Measurements from ENCODE around the gene BCAR3. TPM values are rescaled to one million over a fixed set of nuclear protein-coding genes. Genes with fewer than 3 reads are reported as not detected.

Gene BCAR3
- total RNA-seq, 1 experiment from 2014 or later = 33.9 TPM

DNA sequence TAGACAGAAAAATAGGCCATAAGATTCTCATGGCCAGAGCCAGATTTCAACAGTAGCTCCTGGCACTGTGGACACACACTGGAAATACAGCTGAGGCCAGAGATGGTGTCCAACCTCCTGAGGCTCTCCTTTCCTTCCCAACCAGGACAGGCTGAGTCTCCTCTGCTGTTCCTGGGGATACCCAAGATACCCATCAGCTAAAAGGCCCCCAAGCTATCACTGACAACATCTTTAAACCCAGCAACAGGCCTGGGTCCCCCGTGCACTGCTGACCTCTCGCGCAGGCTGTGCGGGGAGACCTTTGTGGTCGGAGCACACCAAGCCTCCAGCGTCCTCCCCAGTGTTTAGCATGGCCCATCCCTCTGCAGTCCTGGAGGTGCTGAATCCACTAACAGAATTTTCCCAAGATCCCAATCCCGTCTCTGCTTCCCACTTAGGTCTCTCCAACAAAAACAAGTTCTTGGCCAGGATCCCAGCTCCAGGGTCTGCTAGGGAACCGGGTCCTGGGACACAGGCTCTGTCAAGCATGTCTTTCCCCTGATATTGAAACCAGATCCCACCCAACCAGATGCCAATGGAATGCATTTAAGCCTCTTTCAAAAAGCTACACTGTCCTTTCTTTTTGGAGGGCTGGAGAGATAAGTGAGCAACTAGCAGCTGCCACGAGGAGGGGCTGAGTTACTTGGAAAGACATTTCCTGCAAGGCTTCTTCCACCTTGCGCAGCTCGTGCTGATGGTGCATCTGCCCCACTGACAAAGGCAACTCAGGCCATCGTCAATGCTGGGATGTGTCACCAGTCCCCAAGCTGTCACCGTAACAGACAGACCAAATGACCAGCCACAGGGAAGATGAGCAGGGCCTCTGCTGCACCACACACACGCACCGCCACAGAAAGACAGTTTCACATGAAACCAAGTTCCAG is 73.2 kb downstream of the BCAR3 start:
- H3K4me1 ChIP-seq (ENCODE audit: control insufficient read depth, insufficient read depth, low read length) = peaks cover 43% of the 10 kb centered on the region
- in situ Hi-C loops (cut with HindIII; ENCODE audit: low pct_unique_long_range_greater_than_20kb, low sequenced_read_pairs) = no loop called here
- H3K27me3 ChIP-seq (ENCODE audit: control insufficient read depth, insufficient read depth, low read length) = no peaks in the 10 kb centered on the region
- no peaks in the 10 kb centered on the region for H3K36me3 ChIP-seq (ENCODE audit: control insufficient read depth, insufficient read depth, low read length)
- no peaks in the 10 kb centered on the region for H3K9me3 ChIP-seq (ENCODE audit: control insufficient read depth, insufficient read depth, low read depth, low read length)
- DNase-seq (ENCODE audit: low read depth, low spot score) = no peak
- no TSS peak for BruUV-seq (replicated peaks)
- CTCF ChIA-PET = no interaction called here
- no peak for TF ChIP-seq SIN3A (IDR thresholded peaks at IDR 0.05; ENCODE audit: borderline replicate concordance, insufficient read depth, low read depth, low read length)
- TF ChIP-seq, protein P1, sequence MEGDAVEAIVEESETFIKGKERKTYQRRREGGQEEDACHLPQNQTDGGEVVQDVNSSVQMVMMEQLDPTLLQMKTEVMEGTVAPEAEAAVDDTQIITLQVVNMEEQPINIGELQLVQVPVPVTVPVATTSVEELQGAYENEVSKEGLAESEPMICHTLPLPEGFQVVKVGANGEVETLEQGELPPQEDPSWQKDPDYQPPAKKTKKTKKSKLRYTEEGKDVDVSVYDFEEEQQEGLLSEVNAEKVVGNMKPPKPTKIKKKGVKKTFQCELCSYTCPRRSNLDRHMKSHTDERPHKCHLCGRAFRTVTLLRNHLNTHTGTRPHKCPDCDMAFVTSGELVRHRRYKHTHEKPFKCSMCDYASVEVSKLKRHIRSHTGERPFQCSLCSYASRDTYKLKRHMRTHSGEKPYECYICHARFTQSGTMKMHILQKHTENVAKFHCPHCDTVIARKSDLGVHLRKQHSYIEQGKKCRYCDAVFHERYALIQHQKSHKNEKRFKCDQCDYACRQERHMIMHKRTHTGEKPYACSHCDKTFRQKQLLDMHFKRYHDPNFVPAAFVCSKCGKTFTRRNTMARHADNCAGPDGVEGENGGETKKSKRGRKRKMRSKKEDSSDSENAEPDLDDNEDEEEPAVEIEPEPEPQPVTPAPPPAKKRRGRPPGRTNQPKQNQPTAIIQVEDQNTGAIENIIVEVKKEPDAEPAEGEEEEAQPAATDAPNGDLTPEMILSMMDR (IDR thresholded peaks at IDR 0.05) = no peak
- TF ChIP-seq TCF7L2 (IDR thresholded peaks at IDR 0.05; ENCODE audit: low read depth, low read length) = no peak
- TF ChIP-seq POLR2AphosphoS5 (IDR thresholded peaks at IDR 0.05; ENCODE audit: low read depth, low read length) = no peak
- TF ChIP-seq, protein P2, sequence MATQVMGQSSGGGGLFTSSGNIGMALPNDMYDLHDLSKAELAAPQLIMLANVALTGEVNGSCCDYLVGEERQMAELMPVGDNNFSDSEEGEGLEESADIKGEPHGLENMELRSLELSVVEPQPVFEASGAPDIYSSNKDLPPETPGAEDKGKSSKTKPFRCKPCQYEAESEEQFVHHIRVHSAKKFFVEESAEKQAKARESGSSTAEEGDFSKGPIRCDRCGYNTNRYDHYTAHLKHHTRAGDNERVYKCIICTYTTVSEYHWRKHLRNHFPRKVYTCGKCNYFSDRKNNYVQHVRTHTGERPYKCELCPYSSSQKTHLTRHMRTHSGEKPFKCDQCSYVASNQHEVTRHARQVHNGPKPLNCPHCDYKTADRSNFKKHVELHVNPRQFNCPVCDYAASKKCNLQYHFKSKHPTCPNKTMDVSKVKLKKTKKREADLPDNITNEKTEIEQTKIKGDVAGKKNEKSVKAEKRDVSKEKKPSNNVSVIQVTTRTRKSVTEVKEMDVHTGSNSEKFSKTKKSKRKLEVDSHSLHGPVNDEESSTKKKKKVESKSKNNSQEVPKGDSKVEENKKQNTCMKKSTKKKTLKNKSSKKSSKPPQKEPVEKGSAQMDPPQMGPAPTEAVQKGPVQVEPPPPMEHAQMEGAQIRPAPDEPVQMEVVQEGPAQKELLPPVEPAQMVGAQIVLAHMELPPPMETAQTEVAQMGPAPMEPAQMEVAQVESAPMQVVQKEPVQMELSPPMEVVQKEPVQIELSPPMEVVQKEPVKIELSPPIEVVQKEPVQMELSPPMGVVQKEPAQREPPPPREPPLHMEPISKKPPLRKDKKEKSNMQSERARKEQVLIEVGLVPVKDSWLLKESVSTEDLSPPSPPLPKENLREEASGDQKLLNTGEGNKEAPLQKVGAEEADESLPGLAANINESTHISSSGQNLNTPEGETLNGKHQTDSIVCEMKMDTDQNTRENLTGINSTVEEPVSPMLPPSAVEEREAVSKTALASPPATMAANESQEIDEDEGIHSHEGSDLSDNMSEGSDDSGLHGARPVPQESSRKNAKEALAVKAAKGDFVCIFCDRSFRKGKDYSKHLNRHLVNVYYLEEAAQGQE (IDR thresholded peaks at IDR 0.05; ENCODE audit: insufficient read depth in 1 of 2, low read depth in 2 of 2, low read length in 1 of 2) = no peak
- intact Hi-C loops (cut with micrococcal nuclease; ENCODE audit: unreplicated experiment) = no loop called here
- no peak overlapping the region for H3K4me3 ChIP-seq (ENCODE audit: low read depth in 2 of 2, low read length in 2 of 2)
- POLR2A ChIA-PET = no interaction called here
- ATAC-seq = no peak; the same call in 1 of the 2 replicates
- H3K27ac ChIP-seq (ENCODE audit: low read length) = peak overlapping the region; percentile 17; the same call in 1 of the 2 replicates

DNA sequence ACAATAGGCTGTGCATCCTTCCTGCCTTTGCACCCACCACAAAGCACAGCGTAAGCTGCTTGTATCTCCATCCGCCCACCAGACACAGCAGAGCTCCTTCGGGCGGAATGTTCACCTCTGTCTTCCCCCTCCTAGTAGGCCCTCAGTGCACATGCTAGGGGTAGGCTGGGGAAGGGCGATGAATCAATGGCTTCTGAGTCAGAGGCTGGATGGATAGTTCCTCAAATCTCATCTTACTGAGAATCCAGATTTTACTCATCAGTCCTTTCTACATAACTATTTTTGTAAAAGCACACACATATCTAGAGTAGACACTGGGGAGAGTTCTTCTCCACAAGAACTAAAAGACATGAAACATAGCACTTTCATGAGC is 73.8 kb downstream of the BCAR3 start:
- BruUV-seq (replicated peaks) = no TSS peak

More for the DNA sequence above, 73.8 kb downstream of the BCAR3 start:
- CTCF ChIA-PET = no interaction called here
- intact Hi-C loops (cut with micrococcal nuclease; ENCODE audit: unreplicated experiment) (no loop called here), in situ Hi-C loops (cut with HindIII; ENCODE audit: low pct_unique_long_range_greater_than_20kb, low sequenced_read_pairs) (no loop called here)
- Histone ChIP-seq H3K4me3 (ENCODE audit: low read depth in 2 of 2, low read length in 2 of 2) (no peak overlapping the region), H3K9me3 (ENCODE audit: control insufficient read depth, insufficient read depth, low read depth, low read length) (no peaks in the 10 kb centered on the region), H3K4me1 (ENCODE audit: control insufficient read depth, insufficient read depth, low read length) (peaks cover 40% of the 10 kb centered on the region), H3K27ac (ENCODE audit: low read length) (peak overlapping the region; percentile 13; the same call in 1 of the 2 replicates), H3K27me3 (ENCODE audit: control insufficient read depth, insufficient read depth, low read length) (no peaks in the 10 kb centered on the region), H3K36me3 (ENCODE audit: control insufficient read depth, insufficient read depth, low read length) (no peaks in the 10 kb centered on the region)
- no peak for TF ChIP-seq TCF7L2 (IDR thresholded peaks at IDR 0.05; ENCODE audit: low read depth, low read length)
- TF ChIP-seq, protein P2 (IDR thresholded peaks at IDR 0.05; ENCODE audit: insufficient read depth in 1 of 2, low read depth in 2 of 2, low read length in 1 of 2) = no peak
- TF ChIP-seq SIN3A (IDR thresholded peaks at IDR 0.05; ENCODE audit: borderline replicate concordance, insufficient read depth, low read depth, low read length) = no peak
- TF ChIP-seq POLR2AphosphoS5 (IDR thresholded peaks at IDR 0.05; ENCODE audit: low read depth, low read length) = no peak
- TF ChIP-seq, protein P1 (IDR thresholded peaks at IDR 0.05) = no peak
- ATAC-seq = no peak
- POLR2A ChIA-PET = no interaction called here
- DNase-seq (ENCODE audit: low read depth, low spot score) = no peak

All from Panc1 (cell line).